Nephron (organoid): ENCODE results near the gene CYP2S1.

ENCODE experiments used
- H3K27ac Mint-ChIP-seq, 3 experiments: 2 replicates each; pipeline ENCODE4 v1.8.0; 2020; ENCODE audit warnings: mixed read lengths in 3 of 3, mild to moderate bottlenecking in 2 of 3, moderate library complexity in 1 of 3
- H3K27me3 Mint-ChIP-seq: 2 replicates; pipeline ENCODE4 v1.8.0; 2021; ENCODE audit warnings: low read depth, mild to moderate bottlenecking, moderate library complexity, mixed read lengths
- H3K36me3 Mint-ChIP-seq: 2 replicates; pipeline ENCODE4 v1.8.0; 2020; ENCODE audit warnings: low read depth, mixed read lengths
- H3K4me1 Mint-ChIP-seq: 2 replicates; pipeline ENCODE4 v1.8.0; 2020; ENCODE audit warnings: mixed read lengths
- H3K4me3 Mint-ChIP-seq, 3 experiments: 2 replicates each; pipeline ENCODE4 v1.8.0; 2020; ENCODE audit warnings: mild to moderate bottlenecking in 3 of 3, mixed read lengths in 3 of 3, moderate library complexity in 2 of 3
- H3K9me3 Mint-ChIP-seq: 2 replicates; pipeline ENCODE4 v1.8.0; 2020; ENCODE audit warnings: mixed read lengths
- CTCF ChIP-seq, 3 experiments: fragments of 200-600 bp; sonication (generic); IDR thresholded peaks; one replicate each; pipeline ENCODE4 v1.5.0; 2021; ENCODE audit warnings: antibody characterized with exemption in 3 of 3; ENCODE audit not compliant: unreplicated experiment in 3 of 3

CYP2S1 gene

GRCh38 chr19:41159881-41160280, 33.1 kb upstream of the CYP2S1 start:
- no peaks in the 10 kb centered on the region for H3K36me3 Mint-ChIP-seq
- no peak overlapping the region for H3K27ac Mint-ChIP-seq
- no peaks in the 10 kb centered on the region for H3K27me3 Mint-ChIP-seq
- no peaks in the 10 kb centered on the region for H3K9me3 Mint-ChIP-seq
- no peak overlapping the region for H3K4me3 Mint-ChIP-seq
- TF ChIP-seq CTCF (IDR thresholded peaks at IDR 0.05; ENCODE audit: unreplicated experiment in 3 of 3), result no peak
- no peaks in the 10 kb centered on the region for H3K4me1 Mint-ChIP-seq

- Mint-ChIP-seq H3K9me3 (no peaks in the 10 kb centered on the region), H3K36me3 (no peaks in the 10 kb centered on the region), H3K4me1 (no peaks in the 10 kb centered on the region), H3K27me3 (no peaks in the 10 kb centered on the region), H3K4me3 (no peak overlapping the region), H3K27ac (no peak overlapping the region)
- no peak for TF ChIP-seq CTCF (IDR thresholded peaks at IDR 0.05; ENCODE audit: unreplicated experiment in 3 of 3)
These were observed 31.1 kb upstream of the CYP2S1 start for GRCh38 chr19:41161903-41162302.

- Mint-ChIP-seq H3K9me3 (no peaks in the 10 kb centered on the region), H3K27me3 (no peaks in the 10 kb centered on the region), H3K4me1 (no peaks in the 10 kb centered on the region), H3K4me3 (no peak overlapping the region), H3K36me3 (no peaks in the 10 kb centered on the region), H3K27ac (no peak overlapping the region)
- no peak for TF ChIP-seq CTCF (IDR thresholded peaks at IDR 0.05; ENCODE audit: unreplicated experiment in 3 of 3)
These were observed 25.8 kb upstream of the CYP2S1 start for GRCh38 chr19:41166944-41167804.

GRCh38 chr19:41172297-41173164, 20.5 kb upstream of the CYP2S1 start:
- Mint-ChIP-seq H3K4me3 (no peak overlapping the region), H3K9me3 (no peaks in the 10 kb centered on the region), H3K36me3 (no peaks in the 10 kb centered on the region), H3K27ac (no peak overlapping the region), H3K27me3 (peaks cover 6% of the 10 kb centered on the region), H3K4me1 (peaks cover 8% of the 10 kb centered on the region)
- TF ChIP-seq CTCF (IDR thresholded peaks at IDR 0.05; ENCODE audit: unreplicated experiment in 3 of 3), result no peak

- no peaks in the 10 kb centered on the region for H3K9me3 Mint-ChIP-seq
- H3K27ac Mint-ChIP-seq, result no peak overlapping the region
- H3K36me3 Mint-ChIP-seq, result no peaks in the 10 kb centered on the region
- peaks cover 6% of the 10 kb centered on the region for H3K27me3 Mint-ChIP-seq
- H3K4me3 Mint-ChIP-seq, result no peak overlapping the region
- TF ChIP-seq CTCF (IDR thresholded peaks at IDR 0.05; ENCODE audit: unreplicated experiment in 3 of 3), result no peak
- peaks cover 8% of the 10 kb centered on the region for H3K4me1 Mint-ChIP-seq
These were observed 18.6 kb upstream of the CYP2S1 start for GRCh38 chr19:41174297-41174928.
